Activated B cell treated with CpG ODN at 0.5 μM for 24 hours (primary cell): Measurements from ENCODE around the gene TGFBRAP1. TPM values are rescaled to one million over a fixed set of nuclear protein-coding genes. Genes with fewer than 3 reads are reported as not detected.

Experiments used
- ATAC-seq: fragments of 200-7000 bp; cut with Tn5 transposase; one replicate; pipeline ENCODE4 v1.10.0; 2021; ENCODE audit warnings: low read depth, mild to moderate bottlenecking, moderate library complexity
- CTCF ChIA-PET: fragments of 350-600 bp; sonication (Branson Sonifier 250); formaldehyde crosslinking; loops from one replicate; lab custom pipeline; 2021; ENCODE audit warnings: antibody characterized with exemption; lab: Charles Lee
- POLR2A ChIA-PET: fragments of 350-600 bp; sonication (Branson Sonifier 250); formaldehyde crosslinking; loops from one replicate; lab custom pipeline; 2021; ENCODE audit warnings: antibody characterized with exemption; lab: Charles Lee
- DNase-seq: peaks from one replicate; pipeline ENCODE4 v3.0.0; 2022
- H3K27ac Mint-ChIP-seq: one replicate; pipeline ENCODE4 v1.8.0; 2020; ENCODE audit warnings: mixed read lengths
- H3K27me3 Mint-ChIP-seq: one replicate; pipeline ENCODE4 v1.8.0; 2021; ENCODE audit warnings: mixed read lengths
- H3K36me3 Mint-ChIP-seq: one replicate; pipeline ENCODE4 v1.8.0; 2021; ENCODE audit warnings: low read depth, mixed read lengths
- H3K4me1 Mint-ChIP-seq: one replicate; pipeline ENCODE4 v1.8.0; 2021; ENCODE audit warnings: mixed read lengths
- H3K4me3 Mint-ChIP-seq: one replicate; pipeline ENCODE4 v1.8.0; 2020; ENCODE audit warnings: mild to moderate bottlenecking, mixed read lengths
- H3K9me3 Mint-ChIP-seq: one replicate; pipeline ENCODE4 v1.8.0; 2020; ENCODE audit warnings: mixed read lengths
- intact Hi-C: fragments of 100-400 bp; cut with micrococcal nuclease; formaldehyde crosslinking; loops from one replicate; pipeline ENCODE4 v1.15.1; 2024
- total RNA-seq: library from RNA; stranded (reverse); gene quantifications from 2 replicates; pipeline ENCODE4 v1.2.3, GENCODE V29; 2022
- TF ChIP-seq, protein P1 (sequence below): fragments of 200-600 bp; IDR thresholded peaks from one replicate; pipeline ENCODE4 v1.8.0; 2022; ENCODE audit warnings: antibody characterized with exemption, mild to moderate bottlenecking

TGFBRAP1 gene
- total RNA-seq, 1 donor from 2014 or later, result 25.2 TPM

DNA sequence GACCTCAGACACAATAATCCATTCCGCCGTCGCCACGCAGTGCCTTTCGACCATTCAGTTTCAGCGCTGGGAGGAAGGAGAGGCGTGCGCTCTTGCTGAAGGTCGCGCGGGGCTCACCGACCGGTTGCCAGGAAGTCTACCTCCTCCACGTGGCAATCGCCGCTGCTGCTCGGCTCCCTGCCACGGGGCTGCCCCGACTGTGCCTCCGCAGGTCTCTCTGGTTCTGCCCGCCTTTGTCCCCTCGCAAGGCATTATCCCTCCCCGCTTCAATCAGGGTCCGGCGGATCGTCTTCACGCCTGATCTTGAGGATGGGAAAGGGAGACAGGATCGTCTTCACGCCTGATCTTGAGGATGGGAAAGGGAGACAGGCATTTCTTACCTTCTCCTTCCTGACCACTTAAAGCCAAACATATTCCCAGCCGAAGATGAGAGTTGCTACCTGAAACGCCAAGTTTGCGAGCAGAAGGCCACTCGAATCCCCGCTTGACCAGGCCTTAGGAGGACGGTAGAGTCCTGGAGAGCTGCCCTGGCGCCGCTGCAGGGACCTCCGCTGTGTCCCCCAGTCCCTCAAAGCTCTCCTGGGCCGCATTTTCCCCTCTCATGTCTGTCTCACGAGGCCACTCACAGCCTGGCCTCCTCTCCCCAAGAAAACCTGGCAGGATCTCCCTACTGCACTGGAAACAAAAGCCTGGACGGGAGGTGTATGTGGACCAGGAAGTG is 92.3 kb downstream of the TGFBRAP1 start:
- Mint-ChIP-seq H3K4me1 (peaks cover 25% of the 10 kb centered on the region), H3K36me3 (no peaks in the 10 kb centered on the region), H3K9me3 (no peaks in the 10 kb centered on the region), H3K27ac (no peak overlapping the region), H3K27me3 (no peaks in the 10 kb centered on the region), H3K4me3 (no peak overlapping the region)
- intact Hi-C loops, result loop anchor here (5.0 to 10.0 kb wide), 5 partner anchors 62 to 1280 kb away; partner anchors contain the start of gene POU3F3
- TF ChIP-seq, protein P1, sequence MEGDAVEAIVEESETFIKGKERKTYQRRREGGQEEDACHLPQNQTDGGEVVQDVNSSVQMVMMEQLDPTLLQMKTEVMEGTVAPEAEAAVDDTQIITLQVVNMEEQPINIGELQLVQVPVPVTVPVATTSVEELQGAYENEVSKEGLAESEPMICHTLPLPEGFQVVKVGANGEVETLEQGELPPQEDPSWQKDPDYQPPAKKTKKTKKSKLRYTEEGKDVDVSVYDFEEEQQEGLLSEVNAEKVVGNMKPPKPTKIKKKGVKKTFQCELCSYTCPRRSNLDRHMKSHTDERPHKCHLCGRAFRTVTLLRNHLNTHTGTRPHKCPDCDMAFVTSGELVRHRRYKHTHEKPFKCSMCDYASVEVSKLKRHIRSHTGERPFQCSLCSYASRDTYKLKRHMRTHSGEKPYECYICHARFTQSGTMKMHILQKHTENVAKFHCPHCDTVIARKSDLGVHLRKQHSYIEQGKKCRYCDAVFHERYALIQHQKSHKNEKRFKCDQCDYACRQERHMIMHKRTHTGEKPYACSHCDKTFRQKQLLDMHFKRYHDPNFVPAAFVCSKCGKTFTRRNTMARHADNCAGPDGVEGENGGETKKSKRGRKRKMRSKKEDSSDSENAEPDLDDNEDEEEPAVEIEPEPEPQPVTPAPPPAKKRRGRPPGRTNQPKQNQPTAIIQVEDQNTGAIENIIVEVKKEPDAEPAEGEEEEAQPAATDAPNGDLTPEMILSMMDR, result no peak
- ChIA-PET CTCF (interaction anchor here (0.9 to 12.6 kb wide), 2 partner anchors 17 to 123 kb away, joined by 3 to 258 read pairs; no protein-coding TSS in a partner anchor), POLR2A (no interaction called here)
- ATAC-seq, result no peak
- DNase-seq, result peak; percentile 18

DNA sequence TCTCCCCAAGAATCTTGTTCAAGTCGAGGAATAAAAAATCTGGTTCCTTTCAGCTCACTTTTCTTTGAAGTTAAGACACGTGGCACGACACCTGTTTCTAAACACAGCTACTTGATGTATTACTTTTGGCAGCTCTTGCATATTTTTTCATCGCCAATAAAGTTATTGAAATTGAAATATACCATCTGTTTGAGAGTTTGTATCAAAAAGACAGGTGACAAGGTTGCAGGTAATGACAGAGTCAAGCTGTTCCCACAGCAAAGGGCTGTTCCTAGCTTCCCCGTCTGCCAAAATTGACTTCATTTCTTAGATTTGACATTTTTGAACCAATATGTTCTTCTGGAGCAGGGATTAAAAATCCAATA is 93.5 kb downstream of the TGFBRAP1 start:
- no peak overlapping the region for H3K4me3 Mint-ChIP-seq
- intact Hi-C loops, result loop anchor here (5.0 to 10.0 kb wide), 5 partner anchors 61 to 1279 kb away; partner anchors contain the start of gene POU3F3
- H3K27me3 Mint-ChIP-seq, result no peaks in the 10 kb centered on the region
- H3K4me1 Mint-ChIP-seq, result peaks cover 25% of the 10 kb centered on the region
- TF ChIP-seq, protein P1, result no peak
- no peak overlapping the region for H3K27ac Mint-ChIP-seq
- CTCF ChIA-PET, result interaction anchor here (0.8 to 12.6 kb wide), 11 partner anchors 11 to 156 kb away, joined by 3 to 258 read pairs (median 3); no protein-coding TSS in a partner anchor
- H3K9me3 Mint-ChIP-seq, result no peaks in the 10 kb centered on the region
- no peaks in the 10 kb centered on the region for H3K36me3 Mint-ChIP-seq
- no peak for DNase-seq
- POLR2A ChIA-PET, result no interaction called here
- ATAC-seq, result no peak

DNA sequence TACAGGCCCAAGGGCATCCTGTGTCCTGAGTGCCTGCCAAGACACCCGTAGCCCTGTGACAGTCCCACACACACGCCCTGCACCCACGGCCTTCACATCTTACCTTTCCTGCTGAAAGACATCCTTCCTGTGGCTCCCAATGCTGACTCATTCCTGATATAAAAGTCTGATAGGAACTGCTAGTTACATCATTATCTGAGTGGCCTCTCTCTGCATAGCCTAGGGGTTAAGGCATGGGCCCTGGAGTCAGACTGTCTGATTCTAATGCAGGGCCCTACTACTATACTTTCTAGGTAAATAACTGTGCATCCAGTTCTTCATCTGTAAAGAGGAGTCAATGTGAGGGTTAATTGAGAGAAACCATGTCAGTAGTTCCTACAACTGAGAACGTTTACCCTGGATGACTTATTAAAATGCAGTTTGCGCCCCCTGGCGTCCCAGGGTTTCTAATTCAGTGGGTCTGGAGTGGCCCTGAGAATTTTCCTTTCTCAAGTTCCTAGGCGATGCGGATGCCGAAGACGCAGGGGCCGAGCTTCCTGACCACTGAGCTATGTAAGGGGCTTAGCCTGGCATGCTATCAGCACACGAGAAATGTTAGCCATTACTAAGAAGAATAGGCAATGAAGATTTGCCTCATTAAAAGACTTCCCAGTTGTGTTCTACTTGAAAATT is 94.0 kb downstream of the TGFBRAP1 start:
- Mint-ChIP-seq H3K4me1 (peaks cover 25% of the 10 kb centered on the region), H3K36me3 (no peaks in the 10 kb centered on the region), H3K4me3 (no peak overlapping the region), H3K27ac (no peak overlapping the region), H3K27me3 (no peaks in the 10 kb centered on the region), H3K9me3 (no peaks in the 10 kb centered on the region)
- TF ChIP-seq, protein P1, result peak; percentile 58
- intact Hi-C loops, result loop anchor here (1.0 to 10.0 kb wide), 7 partner anchors 61 to 1278 kb away; partner anchors contain the start of gene POU3F3
- DNase-seq (peak; percentile 50), ATAC-seq (peak; percentile 76)
- ChIA-PET POLR2A (no interaction called here), CTCF (interaction anchor here (0.8 to 12.6 kb wide), 11 partner anchors 11 to 156 kb away, joined by 3 to 258 read pairs (median 3); no protein-coding TSS in a partner anchor)

DNA sequence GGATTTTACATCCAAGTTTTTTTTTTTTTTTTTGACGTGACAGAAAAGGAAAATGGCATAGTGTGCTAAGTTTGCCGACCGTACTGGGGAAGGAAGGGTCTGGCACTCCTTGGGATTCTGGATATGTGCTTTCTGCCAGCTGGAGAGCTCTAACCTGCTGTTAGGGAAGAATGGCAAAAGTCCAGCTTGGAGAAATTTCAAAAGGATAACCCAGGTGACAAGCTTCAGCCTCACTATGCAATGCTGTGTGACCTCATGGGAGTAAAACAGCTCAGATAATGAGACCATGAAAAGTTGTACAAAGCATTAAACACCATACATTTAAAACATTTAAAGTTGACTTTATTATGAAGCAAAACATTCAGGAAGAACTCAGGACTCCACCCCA is 98.3 kb downstream of the TGFBRAP1 start:
- CTCF ChIA-PET, result interaction anchor here (12.6 kb wide), 1 partner anchor 117 kb away, joined by 258 read pairs; no protein-coding TSS in a partner anchor
- H3K4me1 Mint-ChIP-seq, result peaks cover 9% of the 10 kb centered on the region
- H3K9me3 Mint-ChIP-seq, result peaks cover 2% of the 10 kb centered on the region
- ATAC-seq (no peak), DNase-seq (no peak)
- H3K27ac Mint-ChIP-seq, result no peak overlapping the region
- H3K4me3 Mint-ChIP-seq, result no peak overlapping the region
- intact Hi-C loops, result loop anchor here (10.0 kb wide), 3 partner anchors 56 to 376 kb away; partner anchors contain the start of gene POU3F3
- H3K27me3 Mint-ChIP-seq, result peaks cover 2% of the 10 kb centered on the region
- H3K36me3 Mint-ChIP-seq, result no peaks in the 10 kb centered on the region
- POLR2A ChIA-PET, result no interaction called here
- TF ChIP-seq, protein P1, result no peak

DNA sequence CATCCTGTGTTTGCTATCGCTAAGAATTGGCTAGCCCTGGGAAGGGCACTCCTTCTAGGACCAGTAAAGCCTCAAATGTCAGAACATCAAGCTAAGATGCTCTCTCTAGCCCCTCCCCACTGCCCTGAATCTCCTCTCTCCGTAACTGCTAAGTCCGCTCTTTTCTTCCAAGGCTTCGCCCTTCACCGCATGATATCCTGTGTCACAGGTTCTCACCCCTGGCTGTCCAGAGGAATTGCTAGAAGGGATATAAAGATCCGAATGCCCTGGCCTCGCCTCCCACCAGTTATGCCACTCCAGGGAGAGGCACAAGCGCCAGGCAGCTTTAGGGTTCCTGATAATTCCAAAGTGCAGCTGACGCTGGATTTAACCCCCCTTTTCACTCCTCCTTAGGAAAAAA is 105.1 kb downstream of the TGFBRAP1 start:
- no peak overlapping the region for H3K4me3 Mint-ChIP-seq
- peaks cover 2% of the 10 kb centered on the region for H3K9me3 Mint-ChIP-seq
- intact Hi-C loops, result no loop called here
- peaks cover 14% of the 10 kb centered on the region for H3K27me3 Mint-ChIP-seq
- DNase-seq (no peak), ATAC-seq (no peak)
- H3K4me1 Mint-ChIP-seq, result no peaks in the 10 kb centered on the region
- POLR2A ChIA-PET, result no interaction called here
- no peak overlapping the region for H3K27ac Mint-ChIP-seq
- CTCF ChIA-PET, result interaction anchor here (1.5 kb wide), 1 partner anchor 11 kb away, joined by 4 read pairs; no protein-coding TSS in a partner anchor
- H3K36me3 Mint-ChIP-seq, result no peaks in the 10 kb centered on the region
- TF ChIP-seq, protein P1, result no peak
